ENCODE data around the gene MLNR. TPM values are rescaled to one million over a fixed set of nuclear protein-coding genes. Genes with fewer than 3 reads are reported as not detected.

Gene MLNR
- polyA plus RNA-seq, 1 donor, result 0.15 TPM

GRCh38 chr13:49213539-49213938 is 6.6 kb upstream of the MLNR start:
- peaks cover 23% of the 10 kb centered on the region for H3K27me3 ChIP-seq (ENCODE audit: control insufficient read depth, insufficient read depth, low read length)
- no peaks in the 10 kb centered on the region for H3K9me3 ChIP-seq (ENCODE audit: control insufficient read depth, low read depth, low read length)
- no CpG with 5 or more reads among the region's 1 CpG for WGBS (ENCODE audit: insufficient coverage, low lambda C conversion rate)
- H3K36me3 ChIP-seq (ENCODE audit: control insufficient read depth, insufficient read depth, low read length), result peaks cover 13% of the 10 kb centered on the region
- no peak overlapping the region for H3K27ac ChIP-seq (ENCODE audit: low read length)
- H3K4me3 ChIP-seq (ENCODE audit: low read length), result no peak overlapping the region
- H3K4me1 ChIP-seq (ENCODE audit: control insufficient read depth, insufficient read depth, low read length), result no peaks in the 10 kb centered on the region
- DNase-seq, result no peak

GRCh38 chr13:49213997-49214916 is 5.9 kb upstream of the MLNR start:
- Histone ChIP-seq H3K27ac (ENCODE audit: low read length) (no peak overlapping the region), H3K36me3 (ENCODE audit: control insufficient read depth, insufficient read depth, low read length) (peaks cover 11% of the 10 kb centered on the region), H3K4me1 (ENCODE audit: control insufficient read depth, insufficient read depth, low read length) (no peaks in the 10 kb centered on the region), H3K9me3 (ENCODE audit: control insufficient read depth, low read depth, low read length) (no peaks in the 10 kb centered on the region), H3K4me3 (ENCODE audit: low read length) (no peak overlapping the region), H3K27me3 (ENCODE audit: control insufficient read depth, insufficient read depth, low read length) (peaks cover 30% of the 10 kb centered on the region)
- DNase-seq, result no peak
- 40% methylated on average over 1 of the region's 6 CpGs for WGBS (ENCODE audit: insufficient coverage, low lambda C conversion rate)

- H3K27me3 ChIP-seq (ENCODE audit: control insufficient read depth, insufficient read depth, low read length), result peaks cover 37% of the 10 kb centered on the region
- DNase-seq, result peak; percentile 29 to 42
- no peak overlapping the region for H3K4me3 ChIP-seq (ENCODE audit: low read length)
- peaks cover 8% of the 10 kb centered on the region for H3K36me3 ChIP-seq (ENCODE audit: control insufficient read depth, insufficient read depth, low read length)
- no peak overlapping the region for H3K27ac ChIP-seq (ENCODE audit: low read length)
- H3K9me3 ChIP-seq (ENCODE audit: control insufficient read depth, low read depth, low read length), result no peaks in the 10 kb centered on the region
- no CpG with 5 or more reads among the region's 6 CpGs for WGBS (ENCODE audit: insufficient coverage, low lambda C conversion rate)
- H3K4me1 ChIP-seq (ENCODE audit: control insufficient read depth, insufficient read depth, low read length), result peaks cover 3% of the 10 kb centered on the region
These were observed 5.2 kb upstream of the MLNR start for GRCh38 chr13:49214917-49215376.

GRCh38 chr13:49216334-49216733 is 3.8 kb upstream of the MLNR start:
- Histone ChIP-seq H3K4me3 (ENCODE audit: low read length) (no peak overlapping the region), H3K9me3 (ENCODE audit: control insufficient read depth, low read depth, low read length) (peaks cover 7% of the 10 kb centered on the region), H3K36me3 (ENCODE audit: control insufficient read depth, insufficient read depth, low read length) (peaks cover 3% of the 10 kb centered on the region), H3K4me1 (ENCODE audit: control insufficient read depth, insufficient read depth, low read length) (peaks cover 5% of the 10 kb centered on the region), H3K27ac (ENCODE audit: low read length) (no peak overlapping the region), H3K27me3 (ENCODE audit: control insufficient read depth, insufficient read depth, low read length) (peaks cover 48% of the 10 kb centered on the region)
- no CpG with 5 or more reads among the region's 6 CpGs for WGBS (ENCODE audit: insufficient coverage, low lambda C conversion rate)
- no peak for DNase-seq

- DNase-seq, result no peak
These were observed 2.1 kb upstream of the MLNR start for GRCh38 chr13:49217962-49218492.

GRCh38 chr13:49218493-49219051 is 1.6 kb upstream of the MLNR start:
- DNase-seq, result peak in 1 of 2 donors; percentile 35
- H3K4me3 ChIP-seq (ENCODE audit: low read length), result no peak overlapping the region

More at GRCh38 chr13:49217962-49218492, 2.1 kb upstream of the MLNR start:
- no peaks in the 10 kb centered on the region for H3K36me3 ChIP-seq (ENCODE audit: control insufficient read depth, insufficient read depth, low read length)
- peaks cover 65% of the 10 kb centered on the region for H3K27me3 ChIP-seq (ENCODE audit: control insufficient read depth, insufficient read depth, low read length)
- H3K9me3 ChIP-seq (ENCODE audit: control insufficient read depth, low read depth, low read length), result peaks cover 7% of the 10 kb centered on the region
- no peak overlapping the region for H3K4me3 ChIP-seq (ENCODE audit: low read length)
- H3K4me1 ChIP-seq (ENCODE audit: control insufficient read depth, insufficient read depth, low read length), result peaks cover 6% of the 10 kb centered on the region
- WGBS (ENCODE audit: insufficient coverage, low lambda C conversion rate), result 22% methylated on average over 9 of the region's 17 CpGs
- H3K27ac ChIP-seq (ENCODE audit: low read length), result no peak overlapping the region

GRCh38 chr13:49219647-49220035 is 497 bp upstream of the MLNR start:
- Histone ChIP-seq H3K9me3 (ENCODE audit: control insufficient read depth, low read depth, low read length) (peaks cover 7% of the 10 kb centered on the region), H3K4me3 (ENCODE audit: low read length) (no peak overlapping the region), H3K27me3 (ENCODE audit: control insufficient read depth, insufficient read depth, low read length) (peaks cover 79% of the 10 kb centered on the region), H3K27ac (ENCODE audit: low read length) (no peak overlapping the region), H3K36me3 (ENCODE audit: control insufficient read depth, insufficient read depth, low read length) (no peaks in the 10 kb centered on the region), H3K4me1 (ENCODE audit: control insufficient read depth, insufficient read depth, low read length) (peaks cover 6% of the 10 kb centered on the region)
- WGBS (ENCODE audit: insufficient coverage, low lambda C conversion rate), result no CpG with 5 or more reads among the region's 17 CpGs
- DNase-seq, result no peak

More at GRCh38 chr13:49218493-49219051, 1.6 kb upstream of the MLNR start:
- Histone ChIP-seq H3K27me3 (ENCODE audit: control insufficient read depth, insufficient read depth, low read length) (peaks cover 70% of the 10 kb centered on the region), H3K36me3 (ENCODE audit: control insufficient read depth, insufficient read depth, low read length) (no peaks in the 10 kb centered on the region), H3K27ac (ENCODE audit: low read length) (no peak overlapping the region), H3K4me1 (ENCODE audit: control insufficient read depth, insufficient read depth, low read length) (peaks cover 6% of the 10 kb centered on the region), H3K9me3 (ENCODE audit: control insufficient read depth, low read depth, low read length) (peaks cover 7% of the 10 kb centered on the region)
- WGBS (ENCODE audit: insufficient coverage, low lambda C conversion rate), result no CpG with 5 or more reads among the region's 25 CpGs

- Histone ChIP-seq H3K4me1 (ENCODE audit: control insufficient read depth, insufficient read depth, low read length) (peaks cover 6% of the 10 kb centered on the region), H3K36me3 (ENCODE audit: control insufficient read depth, insufficient read depth, low read length) (no peaks in the 10 kb centered on the region), H3K27ac (ENCODE audit: low read length) (no peak overlapping the region), H3K9me3 (ENCODE audit: control insufficient read depth, low read depth, low read length) (peaks cover 7% of the 10 kb centered on the region), H3K4me3 (ENCODE audit: low read length) (no peak overlapping the region), H3K27me3 (ENCODE audit: control insufficient read depth, insufficient read depth, low read length) (peaks cover 86% of the 10 kb centered on the region)
- DNase-seq, result peak in 1 of 2 donors; percentile 21
- no CpG with 5 or more reads among the region's 73 CpGs for WGBS (ENCODE audit: insufficient coverage, low lambda C conversion rate)
These were observed 885 bp downstream of the MLNR start for GRCh38 chr13:49220856-49221589.

- Histone ChIP-seq H3K27ac (ENCODE audit: low read length) (no peak overlapping the region), H3K4me3 (ENCODE audit: low read length) (no peak overlapping the region), H3K36me3 (ENCODE audit: control insufficient read depth, insufficient read depth, low read length) (no peaks in the 10 kb centered on the region), H3K27me3 (ENCODE audit: control insufficient read depth, insufficient read depth, low read length) (peaks cover 82% of the 10 kb centered on the region), H3K9me3 (ENCODE audit: control insufficient read depth, low read depth, low read length) (peaks cover 7% of the 10 kb centered on the region), H3K4me1 (ENCODE audit: control insufficient read depth, insufficient read depth, low read length) (peaks cover 6% of the 10 kb centered on the region)
- WGBS (ENCODE audit: insufficient coverage, low lambda C conversion rate), result 72% methylated on average over 2 of the region's 4 CpGs
- no peak for DNase-seq
These were observed 1.4 kb downstream of the MLNR start for GRCh38 chr13:49221590-49221965.
